KMS-11 (cell line): ENCODE measurements around the gene CFAP53.

ENCODE experiments used
- H2AFZ ChIP-seq: fragments of 200-600 bp; sonication (generic); 2 replicates; pipeline ENCODE4 v1.6.1; 2016; ENCODE audit warnings: antibody characterized with exemption, mixed run types, low read depth
- H3K27ac ChIP-seq: fragments of 200-600 bp; sonication (generic); 2 replicates; pipeline ENCODE4 v1.6.1; 2016; ENCODE audit warnings: mild to moderate bottlenecking, mixed run types
- H3K27me3 ChIP-seq: fragments of 200-600 bp; sonication (generic); 2 replicates; pipeline ENCODE4 v1.6.1; 2017; ENCODE audit warnings: mild to moderate bottlenecking, low read depth, mixed run types, moderate library complexity; ENCODE audit not compliant: insufficient read depth
- H3K36me3 ChIP-seq: fragments of 200-600 bp; sonication (generic); 2 replicates; pipeline ENCODE4 v1.6.1; 2017; ENCODE audit warnings: mild to moderate bottlenecking, mixed run types; ENCODE audit not compliant: insufficient read depth
- H3K4me1 ChIP-seq: fragments of 200-600 bp; sonication (generic); 2 replicates; pipeline ENCODE4 v1.6.1; 2016; ENCODE audit warnings: mild to moderate bottlenecking, low read depth, mixed run types; ENCODE audit not compliant: poor library complexity, severe bottlenecking
- H3K4me2 ChIP-seq: fragments of 200-600 bp; sonication (generic); 2 replicates; pipeline ENCODE4 v1.7.0; 2016; ENCODE audit warnings: mild to moderate bottlenecking, mixed run types
- H3K4me3 ChIP-seq: fragments of 200-600 bp; sonication (generic); IDR thresholded peaks from 2 replicates; pipeline ENCODE4 v1.6.1; 2017; ENCODE audit warnings: low read depth, low read length, mixed read lengths; ENCODE audit not compliant: insufficient read depth
- H3K79me2 ChIP-seq: fragments of 200-600 bp; sonication (generic); 2 replicates; pipeline ENCODE4 v1.6.1; 2016; ENCODE audit warnings: low read depth, mixed run types; ENCODE audit not compliant: insufficient read depth
- H3K9ac ChIP-seq: fragments of 200-600 bp; sonication (generic); 2 replicates; pipeline ENCODE4 v1.6.1; 2016; ENCODE audit warnings: mild to moderate bottlenecking, mixed run types
- H4K20me1 ChIP-seq: fragments of 200-600 bp; sonication (generic); 2 replicates; pipeline ENCODE4 v1.6.1; 2016; ENCODE audit warnings: mild to moderate bottlenecking, mixed run types; ENCODE audit not compliant: insufficient read depth
- CTCF ChIP-seq: fragments of 200-600 bp; sonication (generic); conservative IDR thresholded peaks from 2 replicates; pipeline ENCODE4 v1.6.1; 2017; ENCODE audit warnings: low read depth, mild to moderate bottlenecking, antibody characterized with exemption, low read length, moderate library complexity, mixed read lengths

Gene CFAP53

GRCh38 chr18:50307400-50307737 lies 41.1 kb upstream of the CFAP53 start:
- Histone ChIP-seq H3K36me3 (no peaks in the 10 kb centered on the region), H2AFZ (peak overlapping the region; percentile 81), H3K4me1 (peaks cover 16% of the 10 kb centered on the region), H4K20me1 (no peaks in the 10 kb centered on the region), H3K27me3 (no peaks in the 10 kb centered on the region), H3K79me2 (no peaks in the 10 kb centered on the region), H3K27ac (no peak overlapping the region), H3K9ac (peak overlapping the region; percentile 6; the same call in 1 of the 2 replicates), H3K4me3 (peak overlapping the region; percentile 77), H3K4me2 (peak overlapping the region; percentile 89)
- no peak for TF ChIP-seq CTCF

GRCh38 chr18:50306944-50307343 lies 40.6 kb upstream of the CFAP53 start:
- Histone ChIP-seq H3K4me2 (peak overlapping the region; percentile 89), H3K4me1 (peaks cover 16% of the 10 kb centered on the region), H3K27me3 (no peaks in the 10 kb centered on the region), H4K20me1 (no peaks in the 10 kb centered on the region), H3K27ac (no peak overlapping the region), H3K9ac (no peak overlapping the region), H3K36me3 (no peaks in the 10 kb centered on the region), H3K79me2 (no peaks in the 10 kb centered on the region), H2AFZ (peak overlapping the region; percentile 81), H3K4me3 (no peak overlapping the region)
- TF ChIP-seq CTCF: no peak

GRCh38 chr18:50301074-50301473 lies 34.8 kb upstream of the CFAP53 start:
- Histone ChIP-seq H3K27ac (no peak overlapping the region), H3K36me3 (no peaks in the 10 kb centered on the region), H4K20me1 (no peaks in the 10 kb centered on the region), H3K4me1 (peaks cover 5% of the 10 kb centered on the region), H3K27me3 (no peaks in the 10 kb centered on the region), H2AFZ (no peak overlapping the region), H3K4me2 (no peak overlapping the region), H3K9ac (no peak overlapping the region), H3K79me2 (no peaks in the 10 kb centered on the region), H3K4me3 (no peak overlapping the region)
- no peak for TF ChIP-seq CTCF

GRCh38 chr18:50299626-50300388 lies 33.5 kb upstream of the CFAP53 start:
- Histone ChIP-seq H3K27me3 (no peaks in the 10 kb centered on the region), H3K27ac (no peak overlapping the region), H3K4me3 (no peak overlapping the region), H3K79me2 (no peaks in the 10 kb centered on the region), H3K36me3 (no peaks in the 10 kb centered on the region), H3K4me2 (no peak overlapping the region), H4K20me1 (no peaks in the 10 kb centered on the region), H2AFZ (no peak overlapping the region), H3K9ac (no peak overlapping the region), H3K4me1 (peaks cover 5% of the 10 kb centered on the region)
- no peak for TF ChIP-seq CTCF
